SU-DHL-6 (cell line): Measurements from ENCODE around the gene SLC15A2.

Source experiments
- H2AFZ ChIP-seq: fragments of 200-600 bp; sonication (generic); 2 replicates; pipeline ENCODE4 v1.6.1; 2014; ENCODE audit warnings: low read depth, mild to moderate bottlenecking, moderate library complexity, mixed read lengths, antibody characterized with exemption, low read length; ENCODE audit not compliant: severe bottlenecking
- H3F3A ChIP-seq: fragments of 200-600 bp; shearing (Covaris generic); 2 replicates; pipeline ENCODE4 v1.6.0; 2016; ENCODE audit warnings: antibody characterized with exemption, mild to moderate bottlenecking; ENCODE audit not compliant: insufficient read depth
- H3K27ac ChIP-seq: fragments of 200-600 bp; sonication (generic); 2 replicates; pipeline ENCODE4 v1.5.1; 2016; ENCODE audit warnings: low read depth, mild to moderate bottlenecking, low read length, moderate library complexity, mixed read lengths
- H3K27me3 ChIP-seq: fragments of 200-600 bp; sonication (generic), shearing (Covaris generic); 2 replicates; pipeline ENCODE4 v1.6.0; 2014; ENCODE audit warnings: mild to moderate bottlenecking, low read length
- H3K36me3 ChIP-seq: fragments of 200-600 bp; sonication (generic); 2 replicates; pipeline ENCODE4 v1.6.1; 2014; ENCODE audit warnings: mild to moderate bottlenecking, low read length, mixed read lengths
- H3K4me2 ChIP-seq: fragments of 300-600, 200-600 bp; shearing (Covaris generic), sonication (generic); 2 replicates; pipeline ENCODE4 v1.6.0; 2014; ENCODE audit warnings: low read length, low read depth, mild to moderate bottlenecking; ENCODE audit not compliant: poor library complexity, severe bottlenecking
- H3K4me3 ChIP-seq: fragments of 200-600 bp; sonication (generic); 2 replicates; pipeline ENCODE4 v1.5.1; 2014; ENCODE audit warnings: antibody characterized with exemption, low read length, mild to moderate bottlenecking, mixed read lengths; ENCODE audit not compliant: insufficient read depth, poor library complexity, severe bottlenecking
- H3K79me2 ChIP-seq: fragments of 200-600 bp; sonication (generic); 2 replicates; pipeline ENCODE4 v1.6.1; 2014; ENCODE audit warnings: mild to moderate bottlenecking, low read length, moderate library complexity; ENCODE audit not compliant: insufficient read depth
- H3K9ac ChIP-seq: fragments of 200-600 bp; sonication (generic); 2 replicates; pipeline ENCODE4 v1.7.0; 2014; ENCODE audit warnings: mild to moderate bottlenecking, low read length
- H3K9me2 ChIP-seq: fragments of 200-600 bp; sonication (generic); replicated peaks from 2 replicates; pipeline ENCODE4 v1.6.1; 2014; ENCODE audit warnings: low read length; ENCODE audit not compliant: insufficient read depth
- H3K9me3 ChIP-seq: fragments of 200-600 bp; sonication (generic); 2 replicates; pipeline ENCODE4 v1.6.1; 2014; ENCODE audit warnings: low read length, mixed read lengths; ENCODE audit not compliant: insufficient read depth
- H4K20me1 ChIP-seq: fragments of 200-600 bp; sonication (generic); 2 replicates; pipeline ENCODE4 v1.6.1; 2014; ENCODE audit warnings: low read depth, mild to moderate bottlenecking, antibody characterized with exemption, low read length, moderate library complexity, mixed read lengths
- EZH2phosphoT487 ChIP-seq: fragments of 200-600 bp; sonication (generic), shearing (Covaris generic); conservative IDR thresholded peaks from 2 replicates; pipeline ENCODE4 v1.6.1; 2018; ENCODE audit warnings: mild to moderate bottlenecking, antibody characterized with exemption, low read length, moderate library complexity, mixed read lengths
- TF ChIP-seq, protein P1 (sequence below): fragments of 200-600 bp; sonication (generic); IDR thresholded peaks from one replicate; pipeline ENCODE4 v1.5.1; 2017; ENCODE audit warnings: antibody characterized with exemption, mild to moderate bottlenecking, low read length, moderate library complexity; ENCODE audit not compliant: insufficient read depth, poor library complexity, severe bottlenecking

The SLC15A2 gene

DNA sequence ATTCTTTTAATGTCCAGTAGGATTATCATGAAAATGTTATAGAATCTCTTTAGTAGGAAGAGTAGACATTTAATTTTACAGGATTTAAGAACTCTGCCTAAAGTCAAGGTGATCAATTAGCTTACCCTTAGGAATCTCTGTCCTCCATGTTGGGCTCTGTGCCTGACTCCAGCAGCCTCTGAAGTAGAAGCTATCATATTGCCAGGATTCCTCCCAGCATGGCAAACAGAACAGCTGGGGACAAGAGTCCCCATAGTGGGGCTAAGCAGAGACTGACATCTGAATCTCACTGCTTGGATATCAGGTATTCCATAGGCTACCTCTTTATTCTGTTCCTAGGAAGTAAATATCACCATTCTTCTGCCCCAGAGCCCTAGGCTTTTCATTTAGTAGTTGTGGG lies 1.5 kb downstream of the SLC15A2 start:
- Histone ChIP-seq H3K9ac (no peak overlapping the region), H3K36me3 (peaks cover 31% of the 10 kb centered on the region; the same call in 1 of the 2 replicates), H3K79me2 (no peaks in the 10 kb centered on the region), H3K4me3 (no peak overlapping the region), H3K27me3 (no peaks in the 10 kb centered on the region), H3K9me3 (no peaks in the 10 kb centered on the region), H2AFZ (no peak overlapping the region), H4K20me1 (no peaks in the 10 kb centered on the region), H3F3A (no peaks in the 10 kb centered on the region; the same call in 1 of the 2 replicates), H3K27ac (no peak overlapping the region), H3K4me2 (no peak overlapping the region), H3K9me2 (no peaks in the 10 kb centered on the region)
- TF ChIP-seq, protein P1, sequence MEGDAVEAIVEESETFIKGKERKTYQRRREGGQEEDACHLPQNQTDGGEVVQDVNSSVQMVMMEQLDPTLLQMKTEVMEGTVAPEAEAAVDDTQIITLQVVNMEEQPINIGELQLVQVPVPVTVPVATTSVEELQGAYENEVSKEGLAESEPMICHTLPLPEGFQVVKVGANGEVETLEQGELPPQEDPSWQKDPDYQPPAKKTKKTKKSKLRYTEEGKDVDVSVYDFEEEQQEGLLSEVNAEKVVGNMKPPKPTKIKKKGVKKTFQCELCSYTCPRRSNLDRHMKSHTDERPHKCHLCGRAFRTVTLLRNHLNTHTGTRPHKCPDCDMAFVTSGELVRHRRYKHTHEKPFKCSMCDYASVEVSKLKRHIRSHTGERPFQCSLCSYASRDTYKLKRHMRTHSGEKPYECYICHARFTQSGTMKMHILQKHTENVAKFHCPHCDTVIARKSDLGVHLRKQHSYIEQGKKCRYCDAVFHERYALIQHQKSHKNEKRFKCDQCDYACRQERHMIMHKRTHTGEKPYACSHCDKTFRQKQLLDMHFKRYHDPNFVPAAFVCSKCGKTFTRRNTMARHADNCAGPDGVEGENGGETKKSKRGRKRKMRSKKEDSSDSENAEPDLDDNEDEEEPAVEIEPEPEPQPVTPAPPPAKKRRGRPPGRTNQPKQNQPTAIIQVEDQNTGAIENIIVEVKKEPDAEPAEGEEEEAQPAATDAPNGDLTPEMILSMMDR: no peak
- TF ChIP-seq EZH2phosphoT487: no peak

DNA sequence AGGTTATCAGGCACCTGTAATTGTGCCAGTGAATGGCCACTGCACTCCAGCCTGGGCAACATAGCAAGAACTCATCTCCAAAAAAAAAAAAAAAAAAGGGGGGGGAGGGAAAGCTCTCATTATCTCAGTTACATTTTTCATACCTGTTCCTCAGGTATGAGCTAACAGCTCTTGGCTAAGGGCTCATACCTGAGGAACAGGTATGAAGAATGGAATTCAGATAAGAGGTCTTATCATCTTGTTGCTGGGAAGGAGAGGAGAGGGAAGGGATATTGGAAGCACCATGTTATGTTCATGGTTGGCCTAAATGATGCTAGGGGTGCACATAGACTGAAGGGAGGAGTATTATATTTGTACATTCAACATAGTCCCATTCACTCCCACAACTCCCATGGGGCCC lies 2.6 kb downstream of the SLC15A2 start:
- Histone ChIP-seq H3K36me3 (peaks cover 40% of the 10 kb centered on the region), H3K9me2 (no peaks in the 10 kb centered on the region), H3F3A (no peaks in the 10 kb centered on the region; the same call in 1 of the 2 replicates), H3K4me3 (no peak overlapping the region), H3K27ac (no peak overlapping the region), H3K79me2 (no peaks in the 10 kb centered on the region), H2AFZ (no peak overlapping the region), H3K4me2 (no peak overlapping the region), H3K27me3 (no peaks in the 10 kb centered on the region), H3K9ac (no peak overlapping the region), H4K20me1 (no peaks in the 10 kb centered on the region), H3K9me3 (no peaks in the 10 kb centered on the region)
- TF ChIP-seq, protein P1: no peak
- no peak for TF ChIP-seq EZH2phosphoT487

DNA sequence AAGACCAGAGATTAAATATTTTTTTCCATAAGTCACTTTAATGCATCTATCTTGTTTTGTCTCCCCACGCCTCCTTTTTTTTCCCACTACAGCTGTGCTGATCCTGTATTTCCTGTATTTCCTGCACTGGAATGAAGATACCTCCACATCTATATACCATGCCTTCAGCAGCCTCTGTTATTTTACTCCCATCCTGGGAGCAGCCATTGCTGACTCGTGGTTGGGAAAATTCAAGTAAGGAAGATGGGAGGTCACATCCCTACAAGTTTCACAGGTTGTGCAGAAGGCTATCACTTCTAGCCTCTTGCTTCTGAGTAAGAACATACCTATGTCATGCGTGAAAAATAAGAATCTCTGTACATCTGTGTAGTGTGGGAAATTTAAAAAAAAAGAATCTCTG lies 3.1 kb downstream of the SLC15A2 start:
- Histone ChIP-seq H3K9me2 (no peaks in the 10 kb centered on the region), H3K36me3 (peaks cover 42% of the 10 kb centered on the region), H3K27ac (no peak overlapping the region), H3K9me3 (no peaks in the 10 kb centered on the region), H3F3A (no peaks in the 10 kb centered on the region; the same call in 1 of the 2 replicates), H3K4me2 (no peak overlapping the region), H3K79me2 (no peaks in the 10 kb centered on the region), H3K9ac (no peak overlapping the region), H3K4me3 (no peak overlapping the region), H2AFZ (no peak overlapping the region), H3K27me3 (no peaks in the 10 kb centered on the region), H4K20me1 (no peaks in the 10 kb centered on the region)
- TF ChIP-seq EZH2phosphoT487: no peak
- TF ChIP-seq, protein P1: no peak
